Stimulated activated CD4-positive, alpha-beta T cell treated with anti-CD3 and anti-CD28 coated beads, Interleukin-12 subunit alpha, Interleukin-12 subunit beta, amount 100 ng/mL, for 48 hours (primary cell): ENCODE results near the gene PCSK1N.

Experiments
- DNase-seq, 3 donors: peaks; one replicate each; pipeline ENCODE4 v3.0.0-alpha.2; 2020; ENCODE audit warnings: low read depth in 2 of 3, low spot score in 1 of 3

The PCSK1N gene

DNA sequence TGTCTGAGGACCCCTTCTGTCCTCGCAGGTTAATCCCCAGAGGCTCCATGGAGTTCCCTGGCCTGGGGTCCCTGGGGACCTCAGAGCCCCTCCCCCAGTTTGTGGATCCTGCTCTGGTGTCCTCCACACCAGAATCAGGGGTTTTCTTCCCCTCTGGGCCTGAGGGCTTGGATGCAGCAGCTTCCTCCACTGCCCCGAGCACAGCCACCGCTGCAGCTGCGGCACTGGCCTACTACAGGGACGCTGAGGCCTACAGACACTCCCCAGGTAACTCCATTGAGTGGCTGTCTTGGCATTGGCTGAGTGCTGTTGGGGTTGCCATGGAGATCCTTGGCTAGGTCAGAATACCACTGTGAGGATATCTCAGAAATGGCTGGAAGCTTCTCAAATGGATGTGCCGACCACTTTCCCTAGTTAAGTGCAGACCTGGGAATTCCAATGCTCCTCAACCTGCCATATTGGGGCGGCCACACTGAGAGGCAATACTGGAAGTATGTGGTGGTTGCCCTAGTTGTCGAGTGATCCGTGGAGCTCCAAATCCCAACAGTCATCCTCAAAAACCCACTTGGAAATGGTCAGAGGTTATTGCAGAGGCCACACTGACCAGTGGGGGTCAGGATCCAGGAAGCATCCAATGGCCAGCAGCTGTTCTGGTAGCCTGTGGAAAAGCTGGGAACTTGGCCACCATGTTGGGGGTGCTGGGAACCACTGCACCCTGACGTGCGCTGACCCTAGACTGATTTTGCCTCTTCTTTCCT lies 44.2 kb downstream of the PCSK1N start:
- DNase-seq = no peak

DNA sequence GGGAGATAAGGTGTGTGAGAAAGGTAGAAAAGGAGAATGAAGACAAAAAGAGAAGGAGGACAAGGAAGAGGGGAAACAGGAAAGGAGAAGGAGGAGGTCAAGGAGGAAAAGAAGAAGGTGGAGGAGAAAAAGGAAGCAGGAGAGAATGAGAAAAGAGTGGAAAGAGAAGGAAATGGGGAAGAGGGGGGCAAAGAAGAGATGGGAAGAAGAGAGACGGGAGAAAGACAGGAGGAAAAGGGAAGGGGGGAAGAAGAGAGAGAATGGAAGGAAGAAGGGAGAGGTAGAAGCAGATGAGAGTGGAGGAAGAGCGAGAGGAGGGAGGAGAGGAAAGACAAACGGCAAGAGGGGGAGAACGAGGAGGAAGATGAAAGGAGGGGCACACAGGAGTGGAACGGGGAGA lies 44.9 kb downstream of the PCSK1N start:
- no peak for DNase-seq

GRCh38 chrX:48789366-48790220 lies 45.8 kb downstream of the PCSK1N start:
- no peak for DNase-seq

DNA sequence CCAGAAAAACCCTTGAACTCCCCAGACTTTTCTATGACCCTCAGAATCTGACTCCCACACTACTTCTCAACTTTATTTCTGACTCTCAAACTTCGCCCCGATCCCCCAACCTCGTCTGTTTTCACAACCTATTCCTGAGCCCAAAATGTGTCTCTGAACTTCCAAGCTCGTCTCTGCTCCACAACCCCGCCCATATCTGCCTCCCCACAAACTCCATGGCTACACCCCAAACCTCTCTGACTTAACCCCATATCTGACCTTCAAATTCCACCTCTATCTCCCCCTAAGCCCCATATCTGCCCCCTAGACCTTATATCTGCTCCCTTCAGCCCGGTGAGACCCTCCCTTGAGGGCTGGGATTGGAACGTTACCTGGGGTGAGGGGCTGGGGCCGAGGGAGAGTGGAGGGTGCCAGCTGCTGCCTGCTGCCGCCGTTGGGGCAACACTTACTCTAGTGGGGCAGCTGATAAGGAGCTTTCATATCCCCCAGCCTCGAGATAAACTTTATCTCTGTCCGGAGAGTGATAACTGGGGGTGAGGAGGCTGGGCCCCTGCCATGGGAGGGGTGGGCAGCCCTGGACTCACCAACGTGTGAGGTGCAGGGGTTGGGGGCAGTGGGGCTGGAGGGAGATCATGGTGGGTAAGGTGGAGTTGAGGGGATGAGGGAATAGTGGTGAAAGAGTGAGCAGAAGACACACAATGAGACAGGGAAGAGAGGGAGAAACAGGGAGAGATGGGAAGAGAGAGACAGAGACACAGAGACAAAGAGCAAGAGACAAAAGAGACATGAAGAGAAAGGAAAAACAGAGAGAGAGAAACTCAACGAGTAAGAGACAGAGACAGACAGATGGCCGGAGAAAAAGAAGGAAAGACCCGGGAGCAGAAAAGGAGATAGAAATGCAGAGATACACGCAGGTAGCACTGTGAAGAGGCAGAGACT lies 47.6 kb downstream of the PCSK1N start:
- no peak for DNase-seq

- no peak for DNase-seq
Observed at GRCh38 chrX:48786825-48787504, 48.4 kb downstream of the PCSK1N start.

DNA sequence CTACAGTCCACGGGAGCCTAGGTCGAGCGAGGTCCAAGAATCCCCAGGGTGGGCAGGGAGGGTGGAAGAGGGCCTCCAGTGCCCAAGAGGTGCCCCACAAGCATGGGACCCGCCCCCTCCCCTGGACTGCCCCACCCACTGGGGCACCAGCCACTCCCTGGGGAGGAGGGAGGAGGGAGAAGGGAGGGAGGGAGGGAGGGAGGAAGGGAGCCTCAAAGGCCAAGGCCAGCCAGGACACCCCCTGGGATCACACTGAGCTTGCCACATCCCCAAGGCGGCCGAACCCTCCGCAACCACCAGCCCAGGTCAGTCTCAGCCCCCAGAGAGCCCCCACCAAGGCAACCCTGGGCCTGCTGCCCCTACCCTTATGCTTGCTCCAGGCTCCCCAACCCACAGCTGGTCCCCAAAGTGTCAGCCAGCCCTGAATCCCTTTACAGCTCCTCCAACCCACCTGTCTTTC lies 49.0 kb downstream of the PCSK1N start, which contains the start of gene GATA1:
Gene GATA1, plus strand, starts transcription at position 250 of the 460 bp plus-strand sequence. CDS start 4,520 bp downstream, outside the sequence.
- DNase-seq = no peak

DNA sequence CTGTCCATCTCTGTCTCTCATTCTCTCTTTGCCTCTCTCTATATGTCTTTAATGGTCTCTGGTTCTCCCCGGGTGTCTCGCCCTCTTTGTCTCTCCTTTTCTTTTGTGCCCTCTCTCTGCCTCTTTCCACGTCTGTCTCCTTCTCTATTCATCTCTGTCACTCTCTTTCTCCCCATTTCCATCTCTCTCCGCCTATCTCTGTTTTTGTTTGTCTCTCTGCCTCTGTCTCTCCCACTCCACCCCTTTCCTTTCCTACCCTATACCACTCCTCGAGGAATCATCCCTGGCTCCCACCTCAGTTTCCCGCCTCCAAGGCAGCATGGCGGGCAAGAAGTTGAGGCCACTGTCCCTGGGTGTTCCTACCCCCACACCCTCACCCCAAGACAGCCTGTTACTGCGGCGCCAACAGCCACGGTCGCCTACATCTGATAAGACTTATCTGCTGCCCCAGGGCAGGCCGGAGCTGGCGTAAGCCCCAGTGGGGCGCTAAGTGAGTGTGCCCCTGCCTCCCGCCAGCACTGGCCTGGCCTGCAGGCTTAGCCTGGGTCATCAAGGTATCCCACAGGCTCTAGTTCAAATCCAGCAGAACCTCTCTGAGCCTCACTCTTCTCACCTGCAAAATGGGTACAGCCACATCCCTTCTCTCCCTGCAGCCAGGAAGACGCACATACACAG lies 49.7 kb downstream of the PCSK1N start:
- DNase-seq = no peak

DNA sequence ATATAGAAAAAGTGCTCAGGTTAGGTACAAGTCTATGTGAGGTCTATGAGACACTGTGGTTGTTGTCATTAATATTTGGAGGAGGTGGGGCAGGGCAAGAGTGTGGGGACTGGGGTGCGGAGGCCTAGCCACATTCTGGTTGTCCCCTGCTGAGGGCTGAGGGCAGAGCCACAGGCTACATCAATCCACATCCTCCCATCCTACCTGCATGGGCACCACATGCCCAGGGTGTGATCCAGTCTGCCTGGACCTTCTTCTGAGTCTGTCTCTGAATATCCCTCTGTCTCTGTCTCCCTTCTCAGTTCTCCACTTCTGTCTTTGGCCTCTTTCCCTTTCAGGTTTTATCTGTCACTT lies 50.2 kb downstream of the PCSK1N start:
- DNase-seq = no peak

DNA sequence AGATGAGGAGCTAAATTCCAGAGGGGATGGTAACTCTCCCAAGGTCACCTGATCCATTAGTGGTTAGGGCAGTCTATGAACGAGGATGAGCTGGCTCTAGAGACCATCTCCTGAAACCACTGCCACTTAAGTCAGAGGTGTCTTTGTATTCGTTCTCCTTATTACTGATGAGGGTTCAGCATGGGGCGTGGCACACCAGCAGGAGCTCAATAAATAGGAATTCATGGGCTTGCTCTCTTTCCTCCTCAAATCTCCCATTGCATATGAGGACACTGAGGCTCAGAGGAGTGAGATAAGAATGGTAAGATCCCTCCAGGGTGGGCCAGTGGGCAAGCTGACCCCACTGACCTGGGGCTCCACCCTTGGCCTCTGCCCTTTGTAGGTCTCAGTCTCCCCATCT lies 50.7 kb downstream of the PCSK1N start:
- DNase-seq = no peak

- no peak for DNase-seq
Observed at GRCh38 chrX:48782795-48783194, 52.6 kb downstream of the PCSK1N start.

DNA sequence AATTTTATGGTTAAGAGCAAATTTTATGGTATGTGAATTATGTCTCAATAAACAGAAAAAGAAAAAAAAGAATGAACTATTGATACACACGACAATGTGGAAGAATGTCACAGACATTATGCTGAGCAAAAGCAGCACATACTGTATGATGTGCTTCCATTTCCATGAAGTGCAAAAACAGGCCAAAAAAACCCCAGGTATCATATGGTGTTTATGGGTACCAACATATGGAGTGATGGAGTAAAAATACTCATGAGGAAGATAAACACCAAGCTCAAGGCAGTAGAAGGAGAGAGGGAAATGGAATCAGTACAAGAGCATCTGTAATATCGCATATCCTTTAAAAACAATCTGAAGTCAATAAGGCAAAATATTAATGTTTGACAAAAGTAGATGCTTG lies 53.2 kb downstream of the PCSK1N start:
- no peak for DNase-seq

DNA sequence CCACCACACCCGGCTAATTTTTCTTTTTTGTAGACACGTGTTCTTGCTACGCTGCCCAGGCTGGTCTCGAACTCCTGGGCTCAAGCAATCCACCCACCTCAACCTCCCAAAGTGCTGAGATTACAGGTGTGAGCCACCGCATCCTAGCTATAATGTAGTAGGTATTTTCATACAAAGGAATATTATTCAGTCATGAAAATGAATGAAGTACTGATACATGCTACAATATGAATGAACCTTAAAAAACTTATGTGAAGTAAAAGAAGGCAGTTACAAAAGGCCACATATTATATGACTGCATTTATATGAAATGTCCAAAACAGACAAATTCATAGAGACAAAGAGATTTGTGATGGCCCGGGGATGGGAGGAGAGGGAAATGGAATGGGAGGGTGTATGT lies 53.7 kb downstream of the PCSK1N start:
- no peak for DNase-seq
